C4-2B (cell line): ENCODE results near the gene TAS2R19.
"Not testable (repeated sequence)": the region's sequence is repeated elsewhere in the genome, so short reads cannot be mapped to it uniquely, and the experiment has no call there.

Experiments
- CTCF ChIP-seq: fragments of 450-650 bp; conservative IDR thresholded peaks from 2 replicates; pipeline ENCODE4 v1.5.1; 2017; ENCODE audit warnings: mild to moderate bottlenecking
- ZFX ChIP-seq: fragments of 450-650 bp; IDR thresholded peaks from 2 replicates; pipeline ENCODE4 v1.6.1; 2017

- not testable (repeated sequence) for TF ChIP-seq CTCF, ZFX
Observed at GRCh38 chr12:11062194-11062593, 39.8 kb upstream of the TAS2R19 start, which contains the start of gene TAS2R46.
